ENCODE data around the gene KPTN. TPM values are rescaled to one million over a fixed set of nuclear protein-coding genes. Genes with fewer than 3 reads are reported as not detected.

KPTN gene
- total RNA-seq, 1 experiment from 2014 or later, result 23.8 TPM

- no peak overlapping the region for H3K4me3 ChIP-seq (replicated peaks in 1 of 2; ENCODE audit: low read depth in 1 of 2, low read length in 2 of 2)
- RAD21 ChIA-PET (ENCODE audit: low non-redundant PET in 1 of 2, low total read pairs in 2 of 2, uncharacterized antibody in 2 of 2, unreplicated experiment in 2 of 2), result no interaction called here
- DNase-seq (ENCODE audit: low read depth, low spot score) (no peak), ATAC-seq (no peak)
- no peak for TF ChIP-seq EZH2 (IDR thresholded peaks at IDR 0.05)
- no peak for TF ChIP-seq ELF1 (IDR thresholded peaks at IDR 0.05; ENCODE audit: borderline replicate concordance, low read depth)
- TF ChIP-seq POLR2A (IDR thresholded peaks at IDR 0.05; ENCODE audit: borderline replicate concordance, extremely low read depth, insufficient read depth, insufficient read length), result no peak
- H3K9me3 ChIP-seq (ENCODE audit: control insufficient read depth in 1 of 2, insufficient read depth in 1 of 2, low read depth in 1 of 2, low read length in 2 of 2), result no peaks in the 10 kb centered on the region
- peaks cover 57% of the 10 kb centered on the region for H3K79me2 ChIP-seq (ENCODE audit: insufficient read depth, low read length)
- no peak overlapping the region for H3K27ac ChIP-seq (ENCODE audit: low read depth, low read length)
- H3K9me2 ChIP-seq (ENCODE audit: insufficient read depth), result no peaks in the 10 kb centered on the region
- no peaks in the 10 kb centered on the region for H3K27me3 ChIP-seq (ENCODE audit: insufficient read depth, low read length)
- H3K4me2 ChIP-seq (ENCODE audit: low read length), result no peak overlapping the region
- POLR2A ChIA-PET, result no interaction called here
- CTCF ChIA-PET, result no interaction called here
- H3K4me1 ChIP-seq (ENCODE audit: control insufficient read depth in 1 of 2, insufficient read depth in 2 of 2, low read length in 2 of 2), result peaks cover 3 to 17% of the 10 kb centered on the region in 2 experiments; a peak in 3 of 4 replicates
- H3K9ac ChIP-seq (ENCODE audit: low read length), result no peak overlapping the region
- BruUV-seq (replicated peaks), result no TSS peak
- H3K36me3 ChIP-seq (ENCODE audit: control insufficient read depth in 1 of 2, insufficient read depth in 2 of 2, low read length in 2 of 2), result no peaks in the 10 kb centered on the region
- H2AFZ ChIP-seq (ENCODE audit: low read depth, low read length, poor library complexity, severe bottlenecking), result no peak overlapping the region
- H4K20me1 ChIP-seq (ENCODE audit: insufficient read depth), result no peaks in the 10 kb centered on the region
- intact Hi-C loops (cut with micrococcal nuclease), result no loop called here
These were observed 26.0 kb upstream of the KPTN start for GRCh38 chr19:47509973-47510372.

GRCh38 chr19:47509170-47509847 is 25.3 kb upstream of the KPTN start:
- H3K27me3 ChIP-seq (ENCODE audit: insufficient read depth, low read length), result no peaks in the 10 kb centered on the region
- peaks cover 3 to 17% of the 10 kb centered on the region in 2 experiments; a peak in 3 of 4 replicates for H3K4me1 ChIP-seq (ENCODE audit: control insufficient read depth in 1 of 2, insufficient read depth in 2 of 2, low read length in 2 of 2)
- ChIA-PET POLR2A (no interaction called here), RAD21 (ENCODE audit: low non-redundant PET in 1 of 2, low total read pairs in 2 of 2, uncharacterized antibody in 2 of 2, unreplicated experiment in 2 of 2) (interaction anchor here in 1 of 2 experiments (0.6 kb wide), 1 partner anchor 140 kb away, joined by 3 read pairs; no protein-coding TSS in a partner anchor), CTCF (no interaction called here)
- intact Hi-C loops (cut with micrococcal nuclease), result no loop called here
- no peaks in the 10 kb centered on the region for H3K9me3 ChIP-seq (ENCODE audit: control insufficient read depth in 1 of 2, insufficient read depth in 1 of 2, low read depth in 1 of 2, low read length in 2 of 2)
- H3K36me3 ChIP-seq (ENCODE audit: control insufficient read depth in 1 of 2, insufficient read depth in 2 of 2, low read length in 2 of 2), result no peaks in the 10 kb centered on the region
- H3K4me2 ChIP-seq (ENCODE audit: low read length), result no peak overlapping the region
- peaks cover 52% of the 10 kb centered on the region for H3K79me2 ChIP-seq (ENCODE audit: insufficient read depth, low read length)
- no peaks in the 10 kb centered on the region for H3K9me2 ChIP-seq (ENCODE audit: insufficient read depth)
- H3K27ac ChIP-seq (ENCODE audit: low read depth, low read length), result no peak overlapping the region
- H4K20me1 ChIP-seq (ENCODE audit: insufficient read depth), result no peaks in the 10 kb centered on the region
- H2AFZ ChIP-seq (ENCODE audit: low read depth, low read length, poor library complexity, severe bottlenecking), result no peak overlapping the region
- H3K4me3 ChIP-seq (replicated peaks in 1 of 2; ENCODE audit: low read depth in 1 of 2, low read length in 2 of 2), result no peak overlapping the region
- no peak overlapping the region for H3K9ac ChIP-seq (ENCODE audit: low read length)
- DNase-seq (ENCODE audit: low read depth, low spot score), result no peak
- TF ChIP-seq ELF1 (IDR thresholded peaks at IDR 0.05; ENCODE audit: borderline replicate concordance, low read depth), result no peak
- TF ChIP-seq ZBTB33 (IDR thresholded peaks at IDR 0.05; ENCODE audit: extremely low read depth, insufficient replicate concordance, low read length), result no peak
- TF ChIP-seq FOSL1 (IDR thresholded peaks at IDR 0.05; ENCODE audit: low read depth), result no peak
- TF ChIP-seq, protein P1, sequence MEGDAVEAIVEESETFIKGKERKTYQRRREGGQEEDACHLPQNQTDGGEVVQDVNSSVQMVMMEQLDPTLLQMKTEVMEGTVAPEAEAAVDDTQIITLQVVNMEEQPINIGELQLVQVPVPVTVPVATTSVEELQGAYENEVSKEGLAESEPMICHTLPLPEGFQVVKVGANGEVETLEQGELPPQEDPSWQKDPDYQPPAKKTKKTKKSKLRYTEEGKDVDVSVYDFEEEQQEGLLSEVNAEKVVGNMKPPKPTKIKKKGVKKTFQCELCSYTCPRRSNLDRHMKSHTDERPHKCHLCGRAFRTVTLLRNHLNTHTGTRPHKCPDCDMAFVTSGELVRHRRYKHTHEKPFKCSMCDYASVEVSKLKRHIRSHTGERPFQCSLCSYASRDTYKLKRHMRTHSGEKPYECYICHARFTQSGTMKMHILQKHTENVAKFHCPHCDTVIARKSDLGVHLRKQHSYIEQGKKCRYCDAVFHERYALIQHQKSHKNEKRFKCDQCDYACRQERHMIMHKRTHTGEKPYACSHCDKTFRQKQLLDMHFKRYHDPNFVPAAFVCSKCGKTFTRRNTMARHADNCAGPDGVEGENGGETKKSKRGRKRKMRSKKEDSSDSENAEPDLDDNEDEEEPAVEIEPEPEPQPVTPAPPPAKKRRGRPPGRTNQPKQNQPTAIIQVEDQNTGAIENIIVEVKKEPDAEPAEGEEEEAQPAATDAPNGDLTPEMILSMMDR (IDR thresholded peaks at IDR 0.05 in 2 of 3, conservative IDR thresholded peaks at IDR 0.05 in 1 of 3; ENCODE audit: borderline replicate concordance in 1 of 3, insufficient read depth in 1 of 3, low read depth in 2 of 3, low read length in 2 of 3), result no peak
- TF ChIP-seq JUND (IDR thresholded peaks at IDR 0.05), result no peak
- no peak for TF ChIP-seq ZNF274 (IDR thresholded peaks at IDR 0.05; ENCODE audit: low read depth, low read length)
- TF ChIP-seq, protein P2, sequence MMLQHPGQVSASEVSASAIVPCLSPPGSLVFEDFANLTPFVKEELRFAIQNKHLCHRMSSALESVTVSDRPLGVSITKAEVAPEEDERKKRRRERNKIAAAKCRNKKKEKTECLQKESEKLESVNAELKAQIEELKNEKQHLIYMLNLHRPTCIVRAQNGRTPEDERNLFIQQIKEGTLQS (IDR thresholded peaks at IDR 0.05), result no peak
- no peak for TF ChIP-seq EGR1 (IDR thresholded peaks at IDR 0.05; ENCODE audit: low read depth)
- TF ChIP-seq SRF (IDR thresholded peaks at IDR 0.05; ENCODE audit: low read depth), result no peak
- no peak for TF ChIP-seq TCF7L2 (IDR thresholded peaks at IDR 0.05; ENCODE audit: borderline replicate concordance, extremely low read depth, insufficient read depth, insufficient read length)
- TF ChIP-seq CBX3 (IDR thresholded peaks at IDR 0.05; ENCODE audit: low read depth), result no peak
- BruUV-seq (replicated peaks), result no TSS peak
- no peak for ATAC-seq

Measured in HCT116 (cell line).